Neural cell (in vitro differentiated cells): ENCODE measurements around the gene FUT6.

Experiments
- CTCF ChIP-seq: fragments of 450-650 bp; IDR thresholded peaks from 2 replicates; pipeline ENCODE4 v1.5.1; 2014; ENCODE audit warnings: antibody characterized with exemption, mild to moderate bottlenecking, moderate library complexity; ENCODE audit not compliant: poor library complexity, severe bottlenecking
- EP300 ChIP-seq: fragments of 450-650 bp; conservative IDR thresholded peaks from 2 replicates; pipeline ENCODE4 v1.6.1; 2014; ENCODE audit warnings: antibody characterized with exemption, mild to moderate bottlenecking, moderate library complexity; ENCODE audit not compliant: poor library complexity, severe bottlenecking
- EZH2 ChIP-seq: fragments of 200-600, 300-800 bp; shearing (Covaris generic), sonication (generic); IDR thresholded peaks from 2 replicates; pipeline ENCODE4 v1.6.1; 2014; ENCODE audit warnings: antibody characterized with exemption, low read length, borderline replicate concordance, mild to moderate bottlenecking; ENCODE audit not compliant: insufficient read depth, poor library complexity, severe bottlenecking
- REST ChIP-seq: IDR thresholded peaks from 2 replicates; pipeline ENCODE4 v1.6.1; 2012; ENCODE audit warnings: borderline replicate concordance

GRCh38 chr19:5824751-5825150, 14.8 kb downstream of the FUT6 start:
- no peak for TF ChIP-seq CTCF
- TF ChIP-seq EP300: no peak
- no peak for TF ChIP-seq EZH2
- no peak for TF ChIP-seq REST
